ENCODE data around the gene RPN1.
"Not testable (repeated sequence)": the region's sequence is repeated elsewhere in the genome, so short reads cannot be mapped to it uniquely, and the experiment has no call there.

The RPN1 gene

DNA sequence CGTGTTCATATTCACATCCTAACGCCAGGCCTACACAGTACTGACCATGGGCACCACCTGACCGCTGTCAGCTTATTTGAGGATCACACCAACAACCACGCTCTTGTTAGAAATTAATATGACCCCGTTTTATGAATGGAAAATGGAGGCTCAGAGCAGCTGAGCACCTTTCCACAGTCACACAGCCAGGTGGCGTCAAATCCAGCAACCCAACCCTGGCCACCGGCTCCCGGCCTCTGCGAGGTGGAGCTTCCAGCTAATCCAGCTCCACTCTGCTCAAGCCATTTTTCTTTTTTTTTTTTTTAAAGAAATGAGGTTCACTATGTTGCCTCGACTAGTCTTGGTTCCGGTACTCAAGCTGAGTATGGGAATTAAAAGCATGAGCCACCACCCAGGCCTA, 41.3 kb downstream of the RPN1 start:
- no peak for DNase-seq (ENCODE audit: low read depth)

DNA sequence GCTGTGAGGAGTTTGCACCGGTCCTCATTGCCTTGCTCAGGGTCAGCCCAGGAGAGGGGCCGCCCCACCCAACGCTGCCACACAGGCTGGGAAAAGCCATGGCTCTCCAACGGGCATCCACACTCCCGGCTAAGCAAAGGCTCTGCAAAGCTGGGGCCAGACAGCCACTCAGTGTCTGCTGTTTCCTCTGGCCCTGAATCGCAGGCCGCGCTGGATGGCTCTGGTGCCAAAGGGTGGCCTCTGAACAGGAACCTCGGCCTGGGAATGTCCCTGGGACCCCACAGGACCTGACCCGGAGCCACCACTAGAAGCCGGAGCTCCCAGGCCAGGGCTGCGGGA, 42.9 kb downstream of the RPN1 start:
- DNase-seq (ENCODE audit: low read depth): no peak

- DNase-seq (ENCODE audit: low read depth): no peak
Observed at GRCh38 chr3:128606094-128606493, 44.5 kb downstream of the RPN1 start.

- DNase-seq (ENCODE audit: low read depth): no peak
Observed at GRCh38 chr3:128605091-128606046, 45.2 kb downstream of the RPN1 start.

GRCh38 chr3:128603811-128604775, 46.5 kb downstream of the RPN1 start:
- DNase-seq (ENCODE audit: low read depth): no peak

DNA sequence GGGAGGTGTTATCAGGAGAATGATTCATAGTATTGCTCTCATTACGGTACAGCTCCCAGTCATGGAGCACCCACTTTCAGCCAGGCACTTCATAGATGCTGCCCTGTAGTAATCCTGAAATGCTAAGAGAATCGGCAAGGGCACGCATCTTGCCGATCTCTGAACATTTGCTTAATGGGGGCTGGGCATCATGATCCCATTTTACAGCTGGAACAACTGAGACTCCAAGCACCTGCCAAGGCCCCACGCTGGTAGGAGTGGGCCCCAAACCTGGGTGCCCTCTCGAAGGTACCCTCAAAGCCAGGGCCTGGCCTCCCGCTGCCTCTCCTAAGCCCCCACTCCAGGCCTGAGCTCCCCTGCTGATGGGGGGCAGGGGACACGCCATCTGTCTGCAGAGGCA, 47.3 kb downstream of the RPN1 start:
- no peak for DNase-seq (ENCODE audit: low read depth)

DNA sequence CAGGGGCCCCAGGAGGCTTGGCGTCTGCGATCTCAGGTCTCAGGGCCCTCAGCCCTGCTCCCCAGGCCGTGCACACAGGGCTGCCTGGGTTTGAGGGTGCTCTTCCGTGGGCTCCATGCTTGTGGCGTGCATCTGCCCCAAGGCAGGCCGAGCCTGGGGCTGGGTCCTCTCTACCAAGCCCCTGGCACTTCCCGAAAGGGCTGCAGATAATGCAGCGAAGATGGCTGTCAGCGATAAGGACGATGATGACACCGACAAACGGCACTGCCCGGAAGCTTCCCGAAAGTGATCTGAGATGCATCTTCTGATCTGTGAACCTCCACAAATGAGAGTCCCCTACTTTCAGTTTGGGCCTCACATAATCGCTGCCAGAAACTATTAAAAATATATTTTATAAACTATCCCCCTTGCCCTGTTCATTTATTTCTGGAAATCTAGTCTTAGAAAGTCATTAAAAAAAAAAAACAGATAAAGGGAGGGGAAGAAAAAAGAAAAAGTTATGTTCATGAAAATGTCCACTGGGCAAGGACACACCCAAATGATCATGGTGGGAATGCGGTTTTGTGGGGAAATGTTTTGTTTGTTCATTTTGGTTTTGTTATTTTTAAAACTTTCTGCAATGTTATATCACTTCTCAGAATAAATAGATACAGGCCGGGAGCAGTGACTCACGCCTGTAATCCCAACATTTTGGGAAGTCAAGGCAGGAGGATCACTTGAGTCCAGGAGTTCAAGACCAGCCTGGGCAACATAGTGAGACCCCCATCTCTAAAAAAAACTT, 51.5 kb downstream of the RPN1 start:
- DNase-seq (ENCODE audit: low read depth): no peak

DNA sequence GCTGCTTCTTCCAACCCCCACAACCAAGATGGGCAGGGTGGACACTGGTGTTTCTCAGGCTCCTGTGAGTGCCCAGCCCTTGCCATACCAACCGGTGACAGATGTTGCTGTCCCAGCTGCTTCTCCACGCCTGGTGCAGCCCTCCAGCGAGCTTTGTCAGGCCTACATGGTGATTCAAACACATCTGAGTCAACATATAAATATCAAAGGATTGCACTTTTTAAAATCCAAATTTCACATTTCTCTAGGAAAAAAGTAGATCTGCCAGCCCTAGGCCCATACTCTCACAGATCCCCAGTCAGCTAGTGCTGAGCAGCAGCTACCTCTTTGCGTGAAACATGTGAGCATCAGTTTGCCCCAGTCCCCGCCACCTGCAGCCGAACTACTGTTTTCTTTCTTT, 52.7 kb downstream of the RPN1 start:
- DNase-seq (ENCODE audit: low read depth): no peak

GRCh38 chr3:128592864-128593263, 57.8 kb downstream of the RPN1 start:
- no peak for DNase-seq (ENCODE audit: low read depth)

DNA sequence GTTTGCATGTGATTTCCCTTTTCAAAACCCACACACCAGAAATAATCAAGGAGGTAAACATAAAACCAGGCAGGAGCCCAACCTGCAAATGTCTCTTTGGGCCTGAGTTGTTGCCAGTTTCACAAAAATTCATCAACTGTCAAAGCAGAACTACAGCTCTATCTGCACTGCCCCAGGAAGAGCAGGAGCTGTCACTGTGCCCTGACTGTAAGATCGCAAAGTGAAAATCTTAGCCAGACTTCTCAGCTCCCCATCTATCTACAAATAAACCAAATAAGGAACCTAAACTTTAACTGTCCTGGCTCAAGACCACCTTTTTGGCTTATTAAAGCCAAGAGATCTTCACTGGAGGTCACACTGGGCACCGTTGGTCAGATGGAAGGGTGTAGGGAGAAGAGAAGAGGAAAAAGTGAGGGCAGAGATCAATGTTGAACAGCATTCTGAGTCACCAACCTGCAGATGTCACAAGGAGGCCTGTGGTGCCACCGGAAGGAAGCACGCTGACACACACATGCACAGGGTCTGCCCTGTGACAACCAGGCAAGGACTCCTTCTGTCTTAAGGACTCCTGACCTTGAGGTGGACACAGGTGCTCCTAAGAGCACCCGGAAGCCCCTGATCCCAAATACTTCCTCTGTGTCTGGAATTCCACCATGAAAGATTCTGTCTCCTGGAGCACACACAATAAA, 58.7 kb downstream of the RPN1 start:
- no peak for DNase-seq (ENCODE audit: low read depth)

DNA sequence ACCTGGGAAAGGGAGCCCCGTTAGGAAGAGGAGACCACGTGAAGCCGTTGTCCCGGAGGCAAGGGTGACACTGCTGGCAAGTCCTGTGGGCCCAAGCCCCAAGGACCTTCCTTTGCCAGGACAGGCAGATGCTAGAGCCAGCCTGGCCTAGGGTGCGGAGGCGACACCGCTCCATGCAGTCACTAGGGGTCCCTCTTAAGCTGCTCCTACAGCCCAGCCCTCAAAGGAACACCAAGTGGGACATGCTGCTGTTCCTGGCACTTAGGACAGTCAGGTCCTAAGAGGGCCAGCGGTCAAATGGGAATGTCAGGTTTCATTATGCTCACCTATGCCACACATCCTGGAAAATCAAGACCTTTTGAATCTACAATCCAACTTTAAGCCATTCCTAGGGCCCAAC, 59.7 kb downstream of the RPN1 start:
- DNase-seq (ENCODE audit: low read depth): no peak

- not testable (repeated sequence) for DNase-seq (ENCODE audit: low read depth)
Observed at GRCh38 chr3:128589985-128590384, 60.6 kb downstream of the RPN1 start.

DNA sequence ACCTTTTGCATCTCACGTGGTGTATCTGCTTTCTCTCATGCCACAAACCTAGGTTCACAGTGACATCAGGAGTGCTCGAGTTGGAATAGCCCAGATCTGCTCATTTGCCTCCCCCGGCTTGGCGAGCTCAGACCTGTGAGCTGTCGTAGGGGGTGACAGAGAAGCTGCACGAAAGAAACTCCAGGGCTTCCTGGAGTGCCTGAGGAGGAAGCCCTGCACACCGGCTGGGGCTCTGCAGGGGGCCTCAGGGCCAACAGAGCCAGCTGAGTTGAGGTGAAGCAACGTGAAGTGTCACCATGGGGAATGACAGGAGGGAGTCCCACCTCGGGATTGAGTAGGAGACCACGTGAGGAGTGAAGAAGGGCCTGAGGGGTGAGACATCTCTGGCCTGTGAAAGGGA, 62.5 kb downstream of the RPN1 start:
- DNase-seq (ENCODE audit: low read depth): no peak

DNA sequence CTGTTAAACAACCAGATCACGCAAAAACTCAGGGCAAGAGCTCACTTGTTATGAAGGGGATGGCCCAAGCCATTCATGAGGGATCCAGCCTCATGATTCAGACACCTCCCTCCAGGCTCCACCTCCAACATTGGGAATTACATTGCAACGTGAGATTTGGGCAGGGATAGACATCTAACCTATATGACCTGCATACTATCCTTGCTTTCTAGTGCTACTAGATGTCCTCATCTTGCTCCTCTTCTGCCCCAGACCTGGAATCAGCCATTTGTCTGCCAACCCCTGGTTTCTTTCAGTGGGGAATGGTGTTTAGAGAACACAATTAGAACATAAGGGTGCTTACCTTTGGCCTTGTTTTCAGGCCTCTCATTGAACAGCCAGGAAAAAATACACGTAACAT, 63.2 kb downstream of the RPN1 start:
- no peak for DNase-seq (ENCODE audit: low read depth)

DNA sequence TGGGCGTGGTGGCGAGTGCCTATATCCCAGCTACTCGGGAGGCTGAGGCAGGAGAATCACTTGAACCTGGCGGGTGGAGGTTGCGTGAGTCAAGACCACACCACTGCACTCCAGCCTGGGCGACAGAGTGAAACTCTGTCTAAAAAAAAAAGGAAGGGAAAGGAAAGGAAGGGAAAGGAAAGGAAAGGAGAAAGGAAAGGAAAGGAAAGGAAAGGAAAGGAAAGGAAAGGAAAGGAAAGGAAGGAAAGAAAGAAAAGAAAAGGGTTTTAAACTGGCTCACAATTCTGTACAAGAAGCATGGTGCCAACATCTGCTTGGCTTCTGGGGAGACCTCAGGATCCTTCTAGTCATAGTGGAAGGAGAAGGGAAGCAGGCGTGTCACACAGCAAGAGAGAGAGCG, 63.7 kb downstream of the RPN1 start:
- not testable (repeated sequence) for DNase-seq (ENCODE audit: low read depth)

DNA sequence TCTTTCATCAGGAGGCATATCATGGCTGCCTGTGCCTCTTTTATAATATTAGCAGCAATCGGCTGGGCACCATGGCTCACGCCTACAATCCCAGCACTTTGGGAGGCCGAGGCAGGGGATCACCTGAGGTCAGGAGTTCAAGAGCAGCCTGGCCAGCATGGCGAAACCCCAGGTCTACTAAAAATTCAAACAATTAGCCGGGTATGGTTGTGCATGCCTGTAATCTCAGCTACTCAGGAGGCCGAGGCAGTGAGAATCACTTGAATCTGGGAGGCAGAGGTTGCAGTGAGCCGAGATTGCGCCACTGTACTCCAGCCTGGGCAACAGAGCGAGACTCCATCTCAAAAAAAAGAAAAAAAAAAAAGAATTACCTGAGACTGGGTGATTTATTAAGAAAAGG, 64.2 kb downstream of the RPN1 start:
- not testable (repeated sequence) for DNase-seq (ENCODE audit: low read depth)

DNA sequence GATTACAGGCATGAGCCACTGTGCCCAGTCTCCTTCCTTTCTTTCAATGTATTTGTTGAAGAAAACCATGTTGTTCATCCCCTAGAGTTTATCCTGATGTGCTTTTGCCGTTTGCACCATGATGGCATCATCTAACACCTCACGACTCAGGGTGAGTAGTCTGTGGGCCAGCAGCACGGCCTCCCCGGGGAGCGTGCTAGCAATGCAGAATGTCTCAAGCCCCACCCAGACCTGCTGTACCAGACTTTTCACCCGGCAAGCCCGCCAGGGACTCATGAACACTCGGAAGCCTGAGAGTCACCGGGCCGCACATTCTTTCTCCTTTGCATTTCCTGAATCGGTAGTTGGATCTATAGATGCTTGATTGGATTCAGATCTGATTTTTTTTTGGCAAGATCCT, 64.6 kb downstream of the RPN1 start:
- DNase-seq (ENCODE audit: low read depth): no peak

- DNase-seq (ENCODE audit: low read depth): no peak
Observed at GRCh38 chr3:128585189-128585588, 65.4 kb downstream of the RPN1 start.

- no peak for DNase-seq (ENCODE audit: low read depth)
Observed at GRCh38 chr3:128584412-128585020, 66.1 kb downstream of the RPN1 start.

- DNase-seq (ENCODE audit: low read depth): no peak
Observed at GRCh38 chr3:128581566-128581965, 69.1 kb downstream of the RPN1 start.

DNA sequence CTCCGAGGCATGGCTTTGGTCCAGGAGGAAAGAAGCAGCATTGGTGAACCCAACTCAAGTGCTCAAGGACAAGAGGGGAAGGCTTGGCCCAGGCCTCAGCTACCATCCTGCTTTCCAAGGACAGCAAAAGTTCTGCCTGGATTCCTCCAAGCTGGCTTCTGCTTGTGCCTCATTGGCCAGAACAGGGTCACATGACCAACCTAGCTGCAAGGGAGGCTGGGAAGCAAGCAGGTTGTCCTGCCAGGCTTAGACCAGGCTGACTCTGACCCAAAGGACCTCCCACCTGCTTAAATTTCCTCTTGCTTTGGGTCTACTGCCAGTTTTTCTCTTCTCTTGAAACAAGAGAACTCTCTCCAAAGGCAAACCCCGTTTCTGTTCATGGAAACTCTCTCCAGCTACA, 70.7 kb downstream of the RPN1 start:
- no peak for DNase-seq (ENCODE audit: low read depth)

Measured in stimulated activated CD8-positive, alpha-beta memory T cell treated with anti-CD3 and anti-CD28 coated beads, Interleukin-15, amount 100 ng/mL, for 24 hours (primary cell).